ENCODE data around the gene NXF1.
"Not testable (repeated sequence)": the region's sequence is repeated elsewhere in the genome, so short reads cannot be mapped to it uniquely, and the experiment has no call there.

Gene NXF1

DNA sequence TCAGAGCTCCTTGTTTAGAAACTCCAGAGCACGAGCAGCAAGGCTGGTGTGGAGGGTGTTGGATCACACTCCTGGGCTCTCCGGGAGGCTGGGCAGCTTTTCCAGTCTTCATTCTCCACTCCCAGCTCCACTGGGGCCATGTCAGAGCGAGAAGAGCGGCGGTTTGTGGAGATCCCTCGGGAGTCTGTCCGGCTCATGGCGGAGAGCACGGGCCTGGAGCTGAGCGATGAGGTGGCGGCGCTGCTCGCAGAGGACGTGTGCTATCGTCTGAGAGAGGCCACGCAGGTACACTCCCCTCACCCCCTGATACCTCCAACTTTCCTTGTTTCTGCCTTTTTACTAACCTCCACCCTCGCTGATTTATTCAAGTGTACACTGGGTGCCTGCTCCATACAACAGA, 29.6 kb downstream of the NXF1 start:
- Histone ChIP-seq H3K4me3 (ENCODE audit: low read depth in 1 of 2, low read length in 1 of 2) (no peak overlapping the region), H3K36me3 (peaks cover 4% of the 10 kb centered on the region), H3K4me1 (ENCODE audit: control insufficient read depth in 1 of 2, insufficient read depth in 1 of 2, low read depth in 1 of 2, low read length in 1 of 2) (peaks cover 24% of the 10 kb centered on the region in 2 experiments), H3K27me3 (no peaks in the 10 kb centered on the region), H3K9me3 (no peaks in the 10 kb centered on the region), H3K27ac (peak overlapping the region; percentile 76)
- TF ChIP-seq, protein P1, sequence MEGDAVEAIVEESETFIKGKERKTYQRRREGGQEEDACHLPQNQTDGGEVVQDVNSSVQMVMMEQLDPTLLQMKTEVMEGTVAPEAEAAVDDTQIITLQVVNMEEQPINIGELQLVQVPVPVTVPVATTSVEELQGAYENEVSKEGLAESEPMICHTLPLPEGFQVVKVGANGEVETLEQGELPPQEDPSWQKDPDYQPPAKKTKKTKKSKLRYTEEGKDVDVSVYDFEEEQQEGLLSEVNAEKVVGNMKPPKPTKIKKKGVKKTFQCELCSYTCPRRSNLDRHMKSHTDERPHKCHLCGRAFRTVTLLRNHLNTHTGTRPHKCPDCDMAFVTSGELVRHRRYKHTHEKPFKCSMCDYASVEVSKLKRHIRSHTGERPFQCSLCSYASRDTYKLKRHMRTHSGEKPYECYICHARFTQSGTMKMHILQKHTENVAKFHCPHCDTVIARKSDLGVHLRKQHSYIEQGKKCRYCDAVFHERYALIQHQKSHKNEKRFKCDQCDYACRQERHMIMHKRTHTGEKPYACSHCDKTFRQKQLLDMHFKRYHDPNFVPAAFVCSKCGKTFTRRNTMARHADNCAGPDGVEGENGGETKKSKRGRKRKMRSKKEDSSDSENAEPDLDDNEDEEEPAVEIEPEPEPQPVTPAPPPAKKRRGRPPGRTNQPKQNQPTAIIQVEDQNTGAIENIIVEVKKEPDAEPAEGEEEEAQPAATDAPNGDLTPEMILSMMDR (IDR thresholded peaks at IDR 0.05) = no peak

DNA sequence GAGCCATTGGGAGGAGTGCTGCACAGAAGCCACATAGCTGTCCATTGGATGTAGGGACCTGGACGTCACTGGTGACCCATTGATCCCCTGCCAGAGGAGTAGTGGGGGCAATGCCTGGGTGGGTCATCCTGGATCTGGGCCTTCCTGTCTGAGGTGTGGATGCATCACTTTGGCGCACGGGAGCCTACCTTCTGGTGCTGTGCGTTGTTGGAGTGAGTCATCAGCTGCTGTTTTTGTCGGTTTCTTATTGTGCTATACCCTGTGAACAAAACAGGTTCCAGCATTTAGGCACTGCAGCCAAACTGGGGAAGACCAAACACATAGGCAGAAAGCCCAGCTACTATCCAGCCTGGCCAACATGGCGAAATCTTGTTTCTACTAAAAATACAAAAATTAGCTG, 30.8 kb downstream of the NXF1 start:
- H3K4me3 ChIP-seq (ENCODE audit: low read depth in 1 of 2, low read length in 1 of 2) = no peak overlapping the region
- TF ChIP-seq, protein P1 (IDR thresholded peaks at IDR 0.05) = no peak
- H3K27me3 ChIP-seq = no peaks in the 10 kb centered on the region
- H3K9me3 ChIP-seq = no peaks in the 10 kb centered on the region
- peak overlapping the region; percentile 76 for H3K27ac ChIP-seq
- peaks cover 29 to 31% of the 10 kb centered on the region in 2 experiments for H3K4me1 ChIP-seq (ENCODE audit: control insufficient read depth in 1 of 2, insufficient read depth in 1 of 2, low read depth in 1 of 2, low read length in 1 of 2)
- H3K36me3 ChIP-seq = peaks cover 4% of the 10 kb centered on the region

DNA sequence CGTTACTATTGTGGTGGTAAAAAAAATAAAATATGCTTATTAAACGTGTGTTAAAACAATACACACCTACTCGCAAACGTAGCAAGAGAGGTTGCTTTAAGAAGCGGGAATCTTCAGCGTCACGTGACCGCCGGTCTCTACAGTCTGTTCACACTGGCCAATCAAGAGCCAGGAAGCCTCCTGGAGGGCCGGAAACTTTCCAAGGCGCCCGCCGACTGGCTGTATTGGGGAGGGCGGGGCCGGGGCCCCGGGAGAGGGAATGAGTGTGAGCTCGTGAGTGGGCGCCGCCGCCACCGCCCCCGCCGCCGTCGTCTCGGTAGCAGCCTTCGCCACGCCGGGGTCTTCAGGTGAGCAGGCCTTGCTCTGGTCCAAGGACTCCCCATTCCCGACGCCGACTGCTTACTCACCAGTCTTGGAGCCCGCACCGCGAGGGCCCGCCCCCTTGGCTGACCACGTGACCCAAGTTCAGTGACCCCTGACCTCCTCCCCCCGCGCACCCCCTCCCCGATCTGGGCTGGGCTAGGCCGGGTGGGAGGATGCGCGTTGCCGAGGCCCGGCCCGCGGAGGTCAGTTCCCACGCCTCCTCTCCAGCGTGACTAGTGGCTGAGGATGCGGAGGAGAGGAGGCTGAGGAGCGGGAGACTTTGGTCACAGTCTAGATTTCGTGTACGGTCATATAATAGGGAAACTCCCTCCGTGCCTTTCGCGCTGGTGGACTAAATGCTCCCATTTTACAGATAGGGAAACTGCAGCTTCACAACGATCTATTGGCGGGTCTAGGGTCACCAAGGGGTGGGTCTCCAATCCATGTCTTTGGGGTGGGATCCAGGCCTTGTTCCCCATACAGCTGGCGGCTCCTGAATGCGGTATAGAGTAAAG, 33.9 kb downstream of the NXF1 start, which contains the start of gene TAF6L:
Gene TAF6L (plus strand): TSS at position 253 of the 878 bp plus-strand sequence. CDS start 4,388 bp downstream, outside the sequence.
- peak within 1 kb of the TSS; percentile 67 to 84 for H3K4me3 ChIP-seq (ENCODE audit: low read depth in 1 of 2, low read length in 1 of 2)
- TF ChIP-seq, protein P1 (IDR thresholded peaks at IDR 0.05) = no peak
- peaks cover 10% of the 10 kb centered on the region for H3K36me3 ChIP-seq
- peak within 1 kb of the TSS; percentile 86 for H3K27ac ChIP-seq
- peaks cover 29 to 31% of the 10 kb centered on the region in 2 experiments for H3K4me1 ChIP-seq (ENCODE audit: control insufficient read depth in 1 of 2, insufficient read depth in 1 of 2, low read depth in 1 of 2, low read length in 1 of 2)
- no peaks in the 10 kb centered on the region for H3K9me3 ChIP-seq
- H3K27me3 ChIP-seq = no peaks in the 10 kb centered on the region

DNA sequence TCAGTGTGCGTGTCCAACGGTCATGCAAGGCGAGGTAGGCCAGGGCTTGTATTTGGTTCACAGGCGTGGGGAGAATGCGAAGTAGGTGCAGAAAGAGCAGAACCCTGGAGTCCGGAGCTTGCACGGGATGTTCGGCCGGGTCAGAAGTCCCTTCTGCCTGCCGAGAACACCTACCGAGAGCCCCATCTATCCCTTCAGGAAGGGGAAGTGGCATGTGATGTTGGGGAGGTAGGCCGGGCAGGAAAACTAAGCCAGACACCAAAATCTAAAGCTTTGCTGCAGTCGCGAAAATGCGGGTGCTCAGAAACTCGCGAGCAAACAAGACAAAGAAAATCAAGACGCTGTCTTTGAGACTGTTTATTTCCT, 34.5 kb downstream of the NXF1 start:
- H3K4me3 ChIP-seq (ENCODE audit: low read depth in 1 of 2, low read length in 1 of 2) = peak overlapping the region; percentile 67 to 84
- peaks cover 16% of the 10 kb centered on the region for H3K36me3 ChIP-seq
- peaks cover 29 to 31% of the 10 kb centered on the region in 2 experiments for H3K4me1 ChIP-seq (ENCODE audit: control insufficient read depth in 1 of 2, insufficient read depth in 1 of 2, low read depth in 1 of 2, low read length in 1 of 2)
- H3K27me3 ChIP-seq = no peaks in the 10 kb centered on the region
- peak overlapping the region; percentile 86 for H3K27ac ChIP-seq
- no peaks in the 10 kb centered on the region for H3K9me3 ChIP-seq
- TF ChIP-seq, protein P1 (IDR thresholded peaks at IDR 0.05) = no peak

DNA sequence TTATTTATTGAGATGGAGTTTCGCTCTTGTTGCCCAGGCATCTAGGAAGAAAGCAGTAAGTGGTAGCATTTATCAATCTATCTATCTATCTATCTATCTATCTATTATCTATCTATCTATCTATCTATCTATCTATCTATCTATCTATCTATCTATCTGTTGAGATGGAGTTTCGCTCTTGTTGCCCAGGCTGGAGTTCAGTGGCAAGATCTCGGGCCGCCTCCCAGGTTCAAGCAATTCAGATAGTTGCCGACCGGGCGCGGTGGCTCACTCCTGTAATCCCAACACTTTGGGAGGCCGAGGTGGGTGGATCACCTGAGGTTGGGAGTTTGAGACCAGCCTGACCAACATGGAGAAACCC, 44.4 kb downstream of the NXF1 start:
- peak overlapping the region; percentile 86 for H3K27ac ChIP-seq
- H3K36me3 ChIP-seq, H3K27me3 ChIP-seq, H3K9me3 ChIP-seq: not testable (repeated sequence)
- H3K4me3 ChIP-seq (ENCODE audit: low read depth in 1 of 2, low read length in 1 of 2) = peak overlapping the region; percentile 80 to 98
- H3K4me1 ChIP-seq (ENCODE audit: control insufficient read depth in 1 of 2, insufficient read depth in 1 of 2, low read depth in 1 of 2, low read length in 1 of 2) = peaks cover 17 to 19% of the 10 kb centered on the region in 2 experiments

All from neutrophil (primary cell).